Kidney tubule cell (primary cell): Measurements from ENCODE around the gene MRPS6.
A peak's percentile ranks its signal among the peaks of the same experiment; 100 is the strongest.

Experiments used
- DNase-seq: peaks from one replicate; pipeline ENCODE4 v3.0.0-alpha.2; 2018; ENCODE audit warnings: low spot score

The MRPS6 gene

DNA sequence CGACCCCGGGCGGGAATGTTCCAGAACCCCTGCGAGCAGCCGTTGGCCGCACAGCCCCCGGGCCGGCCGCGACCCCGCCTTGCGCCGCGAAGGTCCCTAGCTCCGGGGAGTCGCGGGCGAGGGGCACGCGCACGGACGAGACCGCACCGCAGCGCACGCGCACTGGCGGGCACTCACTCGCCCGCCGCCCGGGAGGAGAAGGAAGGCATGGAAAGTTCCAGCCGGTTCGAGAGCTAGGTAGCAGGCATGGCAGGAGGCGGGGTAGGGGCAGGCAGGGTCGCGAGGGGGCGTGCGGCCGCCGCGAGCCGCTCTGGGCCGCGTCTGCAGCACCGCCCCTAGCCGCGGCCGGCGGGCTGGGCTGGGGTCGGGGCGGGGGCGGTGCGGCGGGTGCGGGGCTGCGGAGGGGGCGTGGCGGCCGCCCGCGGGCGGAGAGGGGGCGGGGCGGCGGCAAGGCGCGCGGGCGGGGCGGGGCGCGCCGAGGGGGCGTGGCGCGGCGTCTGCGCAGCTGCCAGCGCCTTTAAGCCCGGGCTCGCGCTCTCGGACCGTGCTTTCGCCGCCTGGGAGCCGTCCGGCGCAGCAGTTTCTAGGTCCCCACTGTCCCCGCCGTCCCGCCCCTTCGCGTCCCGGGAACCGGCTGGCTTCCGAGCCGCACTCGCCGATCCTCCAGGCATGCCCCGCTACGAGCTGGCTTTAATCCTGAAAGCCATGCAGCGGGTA, at the start of gene MRPS6, which contains the start of gene SLC5A3:
Gene MRPS6, plus strand, starts transcription at position 547 of the 717 bp plus-strand sequence. Its CDS starts 123 bp downstream, at position 670.
Gene SLC5A3, plus strand, starts transcription at position 547 of the 717 bp plus-strand sequence. CDS start 21,621 bp downstream, outside the sequence.
- peak; percentile 90 for DNase-seq

GRCh38 chr21:34023691-34024373, 49.5 kb upstream of the MRPS6 start:
- DNase-seq = no peak

GRCh38 chr21:34024374-34024693, 49.0 kb upstream of the MRPS6 start:
- DNase-seq = no peak

GRCh38 chr21:34027721-34028461, 45.5 kb upstream of the MRPS6 start:
- no peak for DNase-seq

DNA sequence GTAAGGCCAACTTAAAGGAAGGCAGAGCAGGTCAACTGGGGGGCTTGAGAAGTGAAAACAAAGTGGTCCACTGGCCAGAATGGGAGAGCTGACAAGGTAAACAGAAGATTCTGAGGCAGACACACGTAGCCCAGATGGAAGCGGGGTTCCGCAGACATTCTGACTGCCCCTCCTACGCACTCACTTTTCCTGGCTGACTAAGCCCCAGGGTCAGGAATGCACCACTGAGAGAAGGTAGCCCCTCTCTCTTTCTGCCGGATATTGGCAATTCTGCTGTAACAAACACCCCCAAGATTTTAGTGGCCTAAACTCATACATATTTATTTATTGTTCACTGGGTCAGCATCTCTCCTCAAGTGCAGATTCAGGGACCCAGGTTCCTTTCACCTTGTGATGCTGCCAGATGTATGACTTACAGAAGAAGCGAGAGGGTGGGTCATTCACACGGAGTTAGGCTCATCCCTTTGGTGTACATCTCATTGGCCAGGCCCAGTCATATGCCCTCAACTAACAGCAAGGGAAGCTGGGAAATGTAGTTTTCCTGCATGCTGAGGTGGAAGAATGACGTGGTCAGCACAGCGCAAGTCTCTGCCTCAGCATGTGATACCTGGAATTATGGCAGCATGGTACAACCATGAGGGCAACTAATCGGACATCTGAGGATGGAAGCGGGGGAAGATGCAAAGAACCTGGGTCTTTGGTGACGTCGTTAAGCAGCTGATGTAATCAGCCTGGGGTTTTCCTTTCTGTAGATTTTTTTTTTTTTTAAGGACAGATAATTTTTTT, 43.4 kb upstream of the MRPS6 start:
- peak; percentile 66 for DNase-seq

DNA sequence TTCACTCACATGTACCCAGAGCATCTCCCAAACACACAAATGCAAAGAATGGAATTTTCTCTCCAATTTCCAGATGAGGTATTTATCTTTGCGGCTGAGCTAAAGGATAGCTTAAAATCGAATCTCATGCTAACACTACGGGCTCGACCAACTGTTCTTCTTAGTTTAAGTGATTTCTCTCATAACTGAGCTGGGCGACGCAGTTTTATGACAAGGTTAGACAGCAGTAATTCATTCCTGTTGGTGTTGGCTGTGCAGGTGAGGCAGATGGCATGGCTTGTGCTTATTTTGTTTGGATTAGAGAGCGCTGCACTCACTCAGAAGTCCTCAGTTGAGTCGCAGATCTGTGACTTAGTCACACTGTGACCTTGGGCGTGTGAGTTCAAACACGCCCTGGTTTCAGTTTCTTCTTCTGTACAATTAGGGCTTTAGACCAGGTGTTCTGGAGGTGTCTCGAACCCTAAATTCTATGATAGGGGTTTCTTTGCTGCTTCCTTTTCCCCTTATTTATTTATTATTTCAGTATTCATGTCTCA, 41.5 kb upstream of the MRPS6 start:
- DNase-seq = no peak

DNA sequence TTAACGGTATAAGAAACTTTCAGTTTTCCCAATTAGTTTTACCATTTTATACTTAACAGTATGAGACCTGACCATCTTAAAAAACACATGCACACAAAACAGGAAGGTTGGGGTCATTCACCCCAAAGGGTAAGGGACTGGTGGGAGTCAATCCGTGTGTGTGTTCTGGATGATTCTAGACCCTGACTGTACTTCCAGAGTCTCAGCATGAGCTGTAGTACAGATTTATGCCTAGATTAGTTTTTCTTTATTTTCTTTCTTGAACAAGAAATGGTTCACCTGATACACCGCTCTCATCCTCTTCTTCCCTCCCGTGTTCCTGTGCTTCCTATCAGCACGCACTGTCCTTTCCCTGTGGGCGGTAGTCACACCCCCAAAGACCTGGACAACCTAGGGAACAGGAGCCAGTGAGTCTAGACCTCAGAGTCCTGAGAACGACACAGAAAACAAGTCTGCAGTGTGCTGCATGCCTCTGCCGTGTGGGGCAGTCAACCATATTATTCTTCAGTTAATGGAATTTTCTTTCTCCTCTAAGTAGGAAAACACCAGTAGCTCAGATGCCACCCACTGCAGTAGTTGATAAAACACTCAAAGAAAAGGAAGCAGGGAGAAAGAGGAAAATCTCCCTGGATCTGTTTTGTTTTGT, 38.9 kb upstream of the MRPS6 start:
- peak; percentile 65 for DNase-seq

GRCh38 chr21:34035619-34036354, 37.6 kb upstream of the MRPS6 start:
- no peak for DNase-seq

GRCh38 chr21:34037009-34037795, 36.2 kb upstream of the MRPS6 start:
- peak; percentile 46 for DNase-seq

GRCh38 chr21:34039678-34040382, 33.5 kb upstream of the MRPS6 start:
- DNase-seq = peak; percentile 18

DNA sequence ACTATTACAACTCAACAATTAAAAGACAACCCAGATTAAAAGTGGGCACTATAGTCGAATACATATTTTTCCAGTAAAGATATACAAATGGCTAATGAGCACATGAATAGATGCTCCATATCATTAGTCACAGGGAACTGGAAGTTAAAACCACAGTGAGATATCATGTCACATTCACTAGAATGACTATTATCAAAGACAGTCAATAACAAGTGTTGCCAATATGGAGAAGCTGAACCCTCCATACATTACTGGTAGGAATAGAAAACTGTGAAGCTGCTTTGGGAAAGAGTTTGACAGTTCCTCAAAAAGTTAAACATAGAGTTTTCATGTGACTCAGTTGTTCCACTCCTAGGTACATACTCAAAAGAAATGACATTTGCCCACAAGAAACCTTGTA, 30.6 kb upstream of the MRPS6 start:
- no peak for DNase-seq

DNA sequence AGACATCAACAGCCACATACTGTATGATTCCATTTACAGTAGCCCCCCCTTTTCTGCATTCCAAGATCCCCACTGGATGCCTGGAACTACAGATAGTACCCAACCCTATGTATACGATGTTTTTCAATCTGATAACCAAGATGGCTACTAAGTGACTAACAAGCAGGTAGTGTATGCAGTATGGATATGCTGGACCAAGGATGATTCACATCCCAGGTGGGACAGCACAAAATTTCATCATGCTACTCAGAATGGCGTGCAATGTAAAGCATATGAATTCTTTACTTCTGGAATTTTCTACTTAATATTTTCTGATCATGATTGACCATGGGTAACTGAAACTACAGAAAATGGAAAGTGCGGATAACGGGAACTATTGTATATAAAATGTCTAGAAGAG, 30.0 kb upstream of the MRPS6 start:
- no peak for DNase-seq

DNA sequence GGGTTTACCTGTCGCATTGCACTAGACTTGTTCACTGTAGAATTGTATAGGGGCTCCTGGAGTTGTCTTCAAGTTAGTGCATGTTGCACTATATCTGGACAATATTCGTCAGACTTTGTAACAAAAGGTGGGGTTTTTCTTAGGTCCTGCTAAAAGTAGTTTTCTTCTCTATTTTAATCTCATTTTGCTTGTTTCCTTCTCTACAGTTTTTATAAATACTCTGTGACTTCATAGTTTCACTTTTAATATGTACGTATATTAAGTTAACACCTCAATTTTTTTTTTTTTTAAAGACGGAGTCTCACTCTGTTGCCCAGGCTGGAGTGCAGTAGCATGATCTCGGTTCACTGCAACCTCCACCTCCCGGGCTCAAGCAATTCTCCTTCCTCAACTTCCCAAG, 26.5 kb upstream of the MRPS6 start:
- DNase-seq = no peak

- DNase-seq = no peak
Observed at GRCh38 chr21:34047835-34048234, 25.5 kb upstream of the MRPS6 start.

DNA sequence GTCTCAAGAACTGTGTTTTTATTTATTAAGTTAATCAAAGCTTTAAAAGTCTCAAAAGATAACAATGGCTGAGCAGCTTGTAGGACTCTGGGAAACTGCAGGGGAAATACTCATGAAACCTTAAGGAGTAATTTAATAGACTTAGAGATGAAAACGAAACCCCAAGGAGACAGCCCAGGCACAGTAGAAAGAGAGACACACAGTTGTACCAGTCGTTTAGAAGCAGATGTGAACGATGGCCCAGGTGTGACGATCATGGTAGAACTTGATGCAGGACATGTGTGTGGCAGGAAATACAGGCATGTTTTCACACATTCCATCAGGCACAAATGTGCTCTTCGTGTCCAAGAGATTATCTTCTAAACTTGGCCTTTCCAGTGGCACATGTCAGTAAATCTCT, 21.2 kb upstream of the MRPS6 start:
- DNase-seq = no peak

GRCh38 chr21:34054259-34054658, 19.1 kb upstream of the MRPS6 start:
- no peak for DNase-seq

- no peak for DNase-seq
Observed at GRCh38 chr21:34055615-34056014, 17.8 kb upstream of the MRPS6 start.

GRCh38 chr21:34061983-34062382, 11.4 kb upstream of the MRPS6 start:
- DNase-seq = no peak

- no peak for DNase-seq
Observed at GRCh38 chr21:34065027-34065426, 8.4 kb upstream of the MRPS6 start.
